ENCODE results near the gene EFHD2. TPM values are rescaled to one million over a fixed set of nuclear protein-coding genes. Genes with fewer than 3 reads are reported as not detected.
"Not testable (repeated sequence)": the region's sequence is repeated elsewhere in the genome, so short reads cannot be mapped to it uniquely, and the experiment has no call there.

EFHD2 gene
- polyA plus RNA-seq, 6 donors from 2014 or later: 34.1 to 49.5 (median 44.3) TPM

GRCh38 chr1:15459771-15460707 is 50.4 kb downstream of the EFHD2 start:
- Mint-ChIP-seq H3K27me3 (peaks cover 0 to 10% (median 4%) of the 10 kb centered on the region in 3 donors), H3K4me3 (no peak overlapping the region), H3K4me1 (no peaks in the 10 kb centered on the region), H3K27ac (peak overlapping the region in 1 of 6 donors; percentile 65), H3K36me3 (no peaks in the 10 kb centered on the region), H3K9me3 (no peaks in the 10 kb centered on the region)
- ATAC-seq (ENCODE audit: low read depth in 2 of 2) (no peak), DNase-seq (no peak)

DNA sequence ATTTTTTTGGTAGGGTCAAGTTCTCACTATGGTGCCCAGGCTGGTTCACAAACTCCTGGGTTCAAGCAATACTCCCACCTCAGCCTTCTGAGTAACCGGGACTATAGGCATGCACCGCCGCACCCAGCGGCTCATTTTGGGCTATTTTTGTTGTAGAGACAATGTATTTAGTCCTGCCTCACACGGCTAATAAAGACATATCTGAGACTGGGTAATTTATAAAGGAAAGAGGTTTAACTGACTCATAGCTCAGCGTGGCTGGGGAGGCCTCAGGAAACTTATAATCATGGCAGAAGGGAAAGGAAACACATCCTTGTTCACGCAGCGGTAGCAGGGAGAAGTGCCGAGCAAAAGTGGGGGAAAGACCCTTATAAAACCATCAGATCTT is 51.0 kb downstream of the EFHD2 start:
- DNase-seq: no peak
- no peak for ATAC-seq (ENCODE audit: low read depth in 2 of 2)
- peaks cover 0 to 10% (median 4%) of the 10 kb centered on the region in 3 donors for H3K27me3 Mint-ChIP-seq
- no peaks in the 10 kb centered on the region for H3K36me3 Mint-ChIP-seq
- H3K4me3 Mint-ChIP-seq: no peak overlapping the region
- H3K4me1 Mint-ChIP-seq: no peaks in the 10 kb centered on the region
- no peak overlapping the region for H3K27ac Mint-ChIP-seq
- no peaks in the 10 kb centered on the region for H3K9me3 Mint-ChIP-seq

- not testable (repeated sequence) for H3K36me3 Mint-ChIP-seq; ATAC-seq (ENCODE audit: low read depth in 2 of 2); H3K4me1 Mint-ChIP-seq; H3K9me3 Mint-ChIP-seq; H3K27me3 Mint-ChIP-seq; H3K4me3 Mint-ChIP-seq; DNase-seq
- peak overlapping the region in 1 of 6 donors; percentile 51 for H3K27ac Mint-ChIP-seq
Measured at GRCh38 chr1:15463064-15463800, 53.5 kb downstream of the EFHD2 start.

- not testable (repeated sequence) for DNase-seq; H3K4me1 Mint-ChIP-seq; ATAC-seq (ENCODE audit: low read depth in 2 of 2); H3K27ac Mint-ChIP-seq; H3K27me3 Mint-ChIP-seq; H3K36me3 Mint-ChIP-seq; H3K4me3 Mint-ChIP-seq; H3K9me3 Mint-ChIP-seq
Measured at GRCh38 chr1:15463926-15464322, 54.2 kb downstream of the EFHD2 start.

GRCh38 chr1:15465674-15466073 is 56.0 kb downstream of the EFHD2 start:
- Mint-ChIP-seq H3K4me3 (no peak overlapping the region), H3K4me1 (peaks cover 0 to 2% (median 0%) of the 10 kb centered on the region in 3 donors), H3K9me3 (no peaks in the 10 kb centered on the region), H3K27ac (no peak overlapping the region), H3K36me3 (no peaks in the 10 kb centered on the region), H3K27me3 (peaks cover 0 to 12% (median 0%) of the 10 kb centered on the region in 3 donors)
- DNase-seq (no peak), ATAC-seq (ENCODE audit: low read depth in 2 of 2) (no peak)

DNA sequence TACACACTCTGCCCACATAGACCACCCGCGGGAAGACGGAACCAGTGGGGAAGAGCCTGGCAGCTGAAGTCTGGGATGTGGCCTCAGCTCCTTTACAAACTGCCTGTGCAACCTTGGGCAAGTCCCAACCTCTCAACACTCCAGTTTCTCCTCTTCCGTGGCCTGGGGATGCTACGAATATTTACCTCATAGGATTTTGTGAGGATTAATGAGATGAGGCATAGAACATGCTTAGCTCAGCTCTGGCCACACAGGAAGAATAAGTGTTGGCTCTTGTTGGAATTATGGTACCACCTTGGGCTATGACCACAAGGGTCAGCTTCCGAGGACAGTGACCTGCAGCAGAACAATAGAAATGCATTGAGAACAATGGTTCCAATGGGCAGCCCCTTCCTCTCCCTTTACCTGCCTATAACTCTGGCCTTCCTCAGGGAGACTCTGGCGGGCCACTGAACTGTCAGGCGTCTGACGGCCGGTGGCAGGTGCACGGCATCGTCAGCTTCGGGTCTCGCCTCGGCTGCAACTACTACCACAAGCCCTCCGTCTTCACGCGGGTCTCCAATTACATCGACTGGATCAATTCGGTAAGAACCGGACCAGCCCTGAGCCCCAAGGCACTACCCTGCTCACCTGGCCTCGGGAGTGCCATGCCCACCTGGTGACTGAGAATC is 57.4 kb downstream of the EFHD2 start:
- not testable (repeated sequence) for H3K4me3 Mint-ChIP-seq; H3K4me1 Mint-ChIP-seq; H3K36me3 Mint-ChIP-seq; DNase-seq; ATAC-seq (ENCODE audit: low read depth in 2 of 2); H3K9me3 Mint-ChIP-seq; H3K27ac Mint-ChIP-seq
- peaks cover 0 to 12% (median 0%) of the 10 kb centered on the region in 3 donors for H3K27me3 Mint-ChIP-seq

- H3K9me3 Mint-ChIP-seq: no peaks in the 10 kb centered on the region
- DNase-seq (no peak), ATAC-seq (ENCODE audit: low read depth in 2 of 2) (no peak)
- no peak overlapping the region for H3K27ac Mint-ChIP-seq
- no peak overlapping the region for H3K4me3 Mint-ChIP-seq
- H3K27me3 Mint-ChIP-seq: peaks cover 0 to 12% (median 0%) of the 10 kb centered on the region in 3 donors
- peaks cover 0 to 2% (median 0%) of the 10 kb centered on the region in 3 donors for H3K4me1 Mint-ChIP-seq
- no peaks in the 10 kb centered on the region for H3K36me3 Mint-ChIP-seq
Measured at GRCh38 chr1:15468145-15468544, 58.5 kb downstream of the EFHD2 start.

GRCh38 chr1:15469361-15469760 is 59.7 kb downstream of the EFHD2 start:
- DNase-seq (no peak), ATAC-seq (ENCODE audit: low read depth in 2 of 2) (no peak)
- no peak overlapping the region for H3K27ac Mint-ChIP-seq
- H3K9me3 Mint-ChIP-seq: no peaks in the 10 kb centered on the region
- H3K4me3 Mint-ChIP-seq: no peak overlapping the region
- H3K27me3 Mint-ChIP-seq: peaks cover 0 to 12% (median 0%) of the 10 kb centered on the region in 3 donors
- peaks cover 0 to 2% (median 0%) of the 10 kb centered on the region in 3 donors for H3K4me1 Mint-ChIP-seq
- no peaks in the 10 kb centered on the region for H3K36me3 Mint-ChIP-seq

DNA sequence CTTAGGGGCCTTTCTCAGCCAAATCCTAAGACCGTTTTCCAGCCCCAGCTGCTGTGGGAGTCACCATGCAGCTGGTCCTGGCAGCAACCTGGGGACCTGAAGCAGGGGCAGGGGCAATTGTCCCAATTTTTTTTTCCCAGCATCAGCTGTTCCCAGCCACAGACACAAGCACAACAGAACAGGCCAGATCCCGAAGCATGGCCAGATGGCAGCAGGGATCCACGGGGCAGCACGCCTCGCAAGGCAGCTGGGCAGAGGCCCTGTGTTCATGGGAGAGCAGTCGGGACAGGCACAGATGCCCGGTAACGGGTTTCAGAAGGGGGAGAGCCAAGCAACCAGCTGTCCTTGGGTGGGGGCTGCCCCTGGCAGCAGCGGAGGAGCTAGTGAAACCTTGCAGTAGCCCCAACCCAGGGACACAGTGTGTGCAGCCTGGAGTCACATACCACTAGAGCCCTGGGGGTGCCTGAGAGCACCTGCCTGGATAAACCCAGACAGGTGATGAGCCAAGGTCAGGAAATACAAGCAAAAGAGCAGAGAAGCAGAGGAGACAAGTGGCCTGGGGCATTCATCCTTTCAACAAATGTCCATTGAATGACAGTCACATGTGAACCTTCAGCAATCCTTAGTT is 60.2 kb downstream of the EFHD2 start:
- H3K36me3 Mint-ChIP-seq; H3K27ac Mint-ChIP-seq; DNase-seq; ATAC-seq (ENCODE audit: low read depth in 2 of 2); H3K9me3 Mint-ChIP-seq; H3K4me1 Mint-ChIP-seq; H3K4me3 Mint-ChIP-seq: not testable (repeated sequence)
- peaks cover 0 to 12% (median 0%) of the 10 kb centered on the region in 3 donors for H3K27me3 Mint-ChIP-seq

DNA sequence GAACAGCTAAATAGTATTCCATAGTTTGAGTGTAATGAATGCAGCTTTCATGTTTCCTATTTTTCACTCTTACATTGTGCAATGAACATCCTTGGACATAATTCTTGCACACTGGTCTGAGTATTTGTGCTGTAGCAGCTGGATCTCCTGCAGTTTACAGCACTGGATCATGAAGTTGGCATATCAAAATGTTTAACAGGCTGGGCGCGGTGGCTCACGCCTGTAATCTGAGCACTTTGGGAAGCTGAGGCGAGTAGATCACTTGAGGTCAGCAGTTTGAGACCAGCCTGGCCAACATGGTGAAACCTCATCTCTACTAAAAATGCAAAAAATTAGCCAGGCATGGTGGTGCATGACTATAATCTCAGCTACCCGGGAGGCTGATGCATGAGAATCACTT is 61.4 kb downstream of the EFHD2 start:
- ATAC-seq (ENCODE audit: low read depth in 2 of 2); H3K36me3 Mint-ChIP-seq; H3K27me3 Mint-ChIP-seq; H3K27ac Mint-ChIP-seq; H3K9me3 Mint-ChIP-seq; H3K4me3 Mint-ChIP-seq; H3K4me1 Mint-ChIP-seq; DNase-seq: not testable (repeated sequence)

DNA sequence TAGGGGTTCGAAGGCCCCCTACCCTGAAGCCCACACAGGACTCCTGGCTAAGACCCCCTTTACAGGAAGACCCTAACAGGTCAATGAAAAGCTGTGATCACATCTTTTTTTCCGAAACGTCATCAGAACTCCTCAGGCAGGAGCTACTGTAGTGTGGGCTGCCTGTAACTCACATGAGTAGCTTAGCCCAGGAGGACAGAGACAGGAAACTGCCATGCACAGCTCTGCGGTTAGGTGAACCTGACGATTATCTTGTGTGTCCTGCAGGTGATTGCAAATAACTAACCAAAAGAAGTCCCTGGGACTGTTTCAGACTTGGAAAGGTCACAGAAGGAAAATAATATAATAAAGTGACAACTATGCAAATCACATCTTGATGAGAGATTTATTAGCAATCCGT is 62.0 kb downstream of the EFHD2 start:
- not testable (repeated sequence) for H3K27me3 Mint-ChIP-seq; ATAC-seq (ENCODE audit: low read depth in 2 of 2); DNase-seq; H3K4me3 Mint-ChIP-seq; H3K27ac Mint-ChIP-seq; H3K36me3 Mint-ChIP-seq; H3K9me3 Mint-ChIP-seq; H3K4me1 Mint-ChIP-seq

DNA sequence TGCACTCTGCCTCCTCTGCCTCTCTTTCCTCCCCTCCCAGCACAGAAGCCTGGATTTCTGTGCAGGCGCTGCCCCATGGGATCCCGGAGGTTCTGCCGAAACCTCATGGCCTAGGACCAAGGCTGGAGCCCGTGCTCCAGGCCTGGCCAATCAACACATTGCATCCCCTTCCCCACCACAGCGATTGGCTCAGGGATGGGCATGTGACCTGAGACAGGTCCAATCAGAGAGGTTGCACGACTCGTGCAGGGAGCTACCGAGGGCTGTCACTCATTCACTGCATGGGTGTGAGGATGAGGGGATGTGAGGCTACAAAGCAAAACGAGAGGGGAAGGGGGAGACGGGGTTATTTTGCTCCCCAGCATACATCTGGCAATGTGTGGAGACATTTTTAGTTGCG is 62.9 kb downstream of the EFHD2 start:
- DNase-seq: no peak
- no peaks in the 10 kb centered on the region for H3K9me3 Mint-ChIP-seq
- peaks cover 0 to 2% (median 0%) of the 10 kb centered on the region in 3 donors for H3K4me1 Mint-ChIP-seq
- ATAC-seq (ENCODE audit: low read depth in 2 of 2): no peak
- H3K27me3 Mint-ChIP-seq: peaks cover 0 to 7% (median 0%) of the 10 kb centered on the region in 3 donors
- H3K36me3 Mint-ChIP-seq: no peaks in the 10 kb centered on the region
- H3K4me3 Mint-ChIP-seq: no peak overlapping the region
- H3K27ac Mint-ChIP-seq: no peak overlapping the region

GRCh38 chr1:15475752-15476314 is 66.1 kb downstream of the EFHD2 start, which contains the start of gene CELA2B:
TSS of gene CELA2B (plus strand) at chr1:15476104. CDS start at chr1:15476126, 22 bp downstream.
- Mint-ChIP-seq H3K9me3 (no peaks in the 10 kb centered on the region), H3K36me3 (no peaks in the 10 kb centered on the region), H3K4me3 (no peak within 1 kb of the TSS), H3K4me1 (no peaks in the 10 kb centered on the region), H3K27ac (peak within 1 kb of the TSS in 2 of 6 donors; percentile 23 to 54), H3K27me3 (no peaks in the 10 kb centered on the region)
- no peak for DNase-seq
- ATAC-seq (ENCODE audit: low read depth in 2 of 2): no peak

Data from naive B cell (primary cell).